Pericardium fibroblast (primary cell): ENCODE measurements around the gene HHEX. TPM values are rescaled to one million over a fixed set of nuclear protein-coding genes. Genes with fewer than 3 reads are reported as not detected.

Experiments used
- total RNA-seq: library from RNA; depleted of rRNA; stranded (reverse); fragments of >200 nt; gene quantifications from 2 replicates; pipeline ENCODE4 v1.2.3, GENCODE V29; 2015

Gene HHEX
- 0.12 and 0.51 TPM in 2 replicates for total RNA-seq

GRCh38 chr10:92689663-92690210 lies at the start of gene HHEX:
Gene HHEX, plus strand, starts transcription at chr10:92689955. Its CDS starts 32 bp downstream, at chr10:92689987.

Other genes starting within 250 kb of the HHEX start
- gene IDE, start 115.9 kb upstream of the HHEX start, total RNA-seq, result 14.1 and 16.3 TPM in 2 replicates
- gene KIF11, start 96.8 kb upstream of the HHEX start, total RNA-seq, result 2.2 and 2.8 TPM in 2 replicates
- gene EXOC6, start 158.6 kb downstream of the HHEX start, total RNA-seq, result 0.35 and 1.5 TPM in 2 replicates